ENCODE measurements around the gene FAF1. TPM values are rescaled to one million over a fixed set of nuclear protein-coding genes. Genes with fewer than 3 reads are reported as not detected.

Gene FAF1
- total RNA-seq, 1 donor from 2014 or later, result 52.7 TPM

DNA sequence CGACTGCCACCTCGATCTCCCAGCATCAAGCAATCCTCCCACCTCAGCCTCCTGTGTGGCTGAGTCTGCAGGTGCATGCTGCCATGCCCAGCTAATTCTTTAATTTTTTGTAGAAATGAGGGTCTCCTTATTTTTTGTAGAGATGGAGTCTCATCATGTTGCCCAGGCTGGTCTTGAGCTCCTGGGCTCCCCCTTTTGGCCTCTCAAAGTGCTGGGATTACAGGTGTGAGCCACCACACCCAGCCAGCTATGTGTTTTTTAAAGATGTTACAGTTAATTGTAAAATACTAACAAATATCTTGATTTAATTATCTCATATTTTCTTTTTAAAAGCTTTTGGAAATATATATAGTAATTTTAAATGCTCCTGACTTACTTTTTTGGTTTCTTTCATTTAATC lies 355.5 kb downstream of the FAF1 start:
- no peak overlapping the region for H3K4me3 ChIP-seq (ENCODE audit: low read depth, low read length)
- no peaks in the 10 kb centered on the region for H3K36me3 ChIP-seq (ENCODE audit: control insufficient read depth, insufficient read depth, low read length)
- no peaks in the 10 kb centered on the region for H3K27me3 ChIP-seq (ENCODE audit: control insufficient read depth, insufficient read depth, low read length)
- peak; percentile 14 for TF ChIP-seq CTCF (IDR thresholded peaks at IDR 0.05; ENCODE audit: insufficient read depth, low read length, severe bottlenecking)
- DNase-seq (ENCODE audit: low read depth), result no peak
- no peak for FAIRE-seq

DNA sequence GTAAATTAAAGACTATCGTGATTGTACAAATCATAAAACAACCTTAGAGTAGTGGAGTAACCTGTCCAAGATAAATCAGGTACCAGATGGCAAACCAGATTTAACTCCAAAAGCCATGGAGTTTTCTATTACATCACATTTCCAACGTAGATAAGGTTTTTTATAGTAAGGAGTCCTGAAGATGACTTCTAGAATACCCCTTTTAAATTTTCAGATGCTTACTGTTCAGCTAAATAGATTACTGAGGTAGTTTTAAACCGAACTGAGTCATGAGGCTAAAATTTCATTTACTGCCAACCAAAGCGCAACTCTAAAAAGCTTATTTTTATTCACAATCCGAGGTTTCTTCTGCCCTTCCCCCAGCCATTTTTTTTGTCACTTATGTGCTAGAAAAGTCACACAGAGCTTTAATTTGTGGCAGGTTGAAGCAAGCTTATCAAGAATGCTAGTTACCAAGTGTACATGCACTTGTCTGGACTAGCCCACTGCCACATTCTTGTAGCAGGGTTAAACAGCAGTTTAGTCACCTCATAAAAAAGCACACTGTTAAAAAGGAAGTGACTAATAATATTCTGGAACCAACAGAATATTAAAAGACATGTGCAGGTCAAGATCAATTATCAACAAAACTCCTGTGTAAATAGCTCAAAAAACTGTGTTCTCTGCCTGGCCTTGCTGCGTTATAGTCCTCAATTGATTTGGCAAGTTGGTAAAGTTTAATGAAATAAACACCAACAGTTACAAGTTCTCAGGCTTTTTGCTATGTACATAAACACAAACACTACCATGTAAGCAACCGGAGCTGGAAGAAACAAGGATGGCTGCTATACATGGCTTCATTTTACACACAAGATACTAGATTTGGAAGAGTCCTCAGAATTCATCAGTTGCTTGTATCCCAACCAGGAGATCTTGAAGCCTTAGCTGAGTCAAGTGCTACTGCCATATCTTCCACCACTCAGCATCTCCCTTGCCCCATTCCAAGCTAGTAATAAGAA lies 356.5 kb downstream of the FAF1 start:
- DNase-seq (ENCODE audit: low read depth) (peak; percentile 98), FAIRE-seq (peak; percentile 68)
- Histone ChIP-seq H3K4me3 (ENCODE audit: low read depth, low read length) (no peak overlapping the region), H3K36me3 (ENCODE audit: control insufficient read depth, insufficient read depth, low read length) (no peaks in the 10 kb centered on the region), H3K27me3 (ENCODE audit: control insufficient read depth, insufficient read depth, low read length) (no peaks in the 10 kb centered on the region)
- TF ChIP-seq CTCF (IDR thresholded peaks at IDR 0.05; ENCODE audit: insufficient read depth, low read length, severe bottlenecking), result no peak

DNA sequence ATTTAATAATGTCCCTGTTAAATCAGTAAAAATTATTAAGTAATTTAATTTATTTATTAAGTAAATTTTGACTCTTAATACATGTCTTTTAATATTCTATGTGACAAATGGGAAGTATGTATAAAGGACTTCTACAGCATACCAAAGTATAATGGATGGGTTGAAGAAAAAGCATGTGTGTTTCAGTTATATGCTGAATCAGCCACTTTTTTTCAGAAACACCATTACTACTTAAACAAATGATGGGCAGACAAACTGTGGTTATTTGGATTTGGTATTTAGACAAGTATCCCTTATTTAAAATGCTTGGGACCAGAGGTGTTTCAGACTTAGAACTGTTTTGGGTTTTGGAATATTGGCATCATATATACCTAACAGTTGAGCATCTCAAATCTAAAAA lies 360.5 kb downstream of the FAF1 start:
- H3K27me3 ChIP-seq (ENCODE audit: control insufficient read depth, insufficient read depth, low read length), result no peaks in the 10 kb centered on the region
- no peak for TF ChIP-seq CTCF (IDR thresholded peaks at IDR 0.05; ENCODE audit: insufficient read depth, low read length, severe bottlenecking)
- DNase-seq (ENCODE audit: low read depth), result no peak
- no peak for FAIRE-seq
- no peaks in the 10 kb centered on the region for H3K36me3 ChIP-seq (ENCODE audit: control insufficient read depth, insufficient read depth, low read length)
- no peak overlapping the region for H3K4me3 ChIP-seq (ENCODE audit: low read depth, low read length)

DNA sequence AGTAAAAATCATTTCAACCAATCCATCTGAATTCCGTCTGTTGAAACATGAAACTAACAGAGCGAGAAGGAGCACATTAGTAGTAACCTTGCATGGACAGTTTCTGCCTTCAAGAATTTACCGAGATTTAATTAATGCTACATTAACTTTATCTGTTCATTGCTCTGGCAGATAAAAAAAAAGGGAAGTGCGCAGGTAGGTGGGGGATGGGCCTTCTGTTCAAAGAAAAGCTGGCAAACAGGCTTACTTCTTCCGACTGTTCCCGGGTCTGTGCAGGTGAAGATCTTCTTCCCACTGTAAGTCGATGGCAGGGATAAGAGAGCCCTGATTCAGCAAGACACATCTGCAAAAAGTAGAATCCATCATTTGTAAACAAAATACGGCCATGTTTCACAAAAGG lies 364.2 kb downstream of the FAF1 start:
- H3K27me3 ChIP-seq (ENCODE audit: control insufficient read depth, insufficient read depth, low read length), result no peaks in the 10 kb centered on the region
- FAIRE-seq (no peak), DNase-seq (ENCODE audit: low read depth) (no peak)
- H3K36me3 ChIP-seq (ENCODE audit: control insufficient read depth, insufficient read depth, low read length), result no peaks in the 10 kb centered on the region
- no peak for TF ChIP-seq CTCF (IDR thresholded peaks at IDR 0.05; ENCODE audit: insufficient read depth, low read length, severe bottlenecking)
- H3K4me3 ChIP-seq (ENCODE audit: low read depth, low read length), result no peak overlapping the region

DNA sequence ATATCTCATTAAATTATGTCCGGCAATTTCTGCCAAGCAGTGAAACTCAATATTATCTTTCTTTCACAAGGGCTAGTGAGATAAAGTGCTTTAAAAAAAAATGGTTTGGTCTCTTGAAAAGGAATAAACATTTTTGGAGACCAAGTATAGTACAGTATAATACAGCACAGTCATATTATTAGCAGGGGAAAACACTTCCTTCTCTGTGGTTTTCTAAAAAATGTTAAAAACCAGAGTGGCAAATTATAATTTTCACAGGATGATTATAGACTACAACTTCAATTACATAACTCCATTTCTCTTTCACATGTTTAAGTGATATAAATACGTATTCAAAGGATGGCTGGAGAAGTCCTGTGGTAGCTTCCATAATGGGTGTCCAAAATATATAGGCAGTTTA lies 366.6 kb downstream of the FAF1 start:
- Histone ChIP-seq H3K4me3 (ENCODE audit: low read depth, low read length) (no peak overlapping the region), H3K27me3 (ENCODE audit: control insufficient read depth, insufficient read depth, low read length) (no peaks in the 10 kb centered on the region), H3K36me3 (ENCODE audit: control insufficient read depth, insufficient read depth, low read length) (peaks cover 2% of the 10 kb centered on the region)
- no peak for FAIRE-seq
- no peak for DNase-seq (ENCODE audit: low read depth)
- no peak for TF ChIP-seq CTCF (IDR thresholded peaks at IDR 0.05; ENCODE audit: insufficient read depth, low read length, severe bottlenecking)

All from bronchial epithelial cell (primary cell).